Epidermal melanocyte (primary cell): Measurements from ENCODE around the gene SELENOO.

Experiments
- DNase-seq: peaks from one replicate; pipeline ENCODE4 v3.0.0; 2011; ENCODE audit warnings: low spot score; ENCODE audit not compliant: insufficient read length

SELENOO gene

GRCh38 chr22:50171965-50172421 is 28.8 kb upstream of the SELENOO start:
- no peak for DNase-seq

DNA sequence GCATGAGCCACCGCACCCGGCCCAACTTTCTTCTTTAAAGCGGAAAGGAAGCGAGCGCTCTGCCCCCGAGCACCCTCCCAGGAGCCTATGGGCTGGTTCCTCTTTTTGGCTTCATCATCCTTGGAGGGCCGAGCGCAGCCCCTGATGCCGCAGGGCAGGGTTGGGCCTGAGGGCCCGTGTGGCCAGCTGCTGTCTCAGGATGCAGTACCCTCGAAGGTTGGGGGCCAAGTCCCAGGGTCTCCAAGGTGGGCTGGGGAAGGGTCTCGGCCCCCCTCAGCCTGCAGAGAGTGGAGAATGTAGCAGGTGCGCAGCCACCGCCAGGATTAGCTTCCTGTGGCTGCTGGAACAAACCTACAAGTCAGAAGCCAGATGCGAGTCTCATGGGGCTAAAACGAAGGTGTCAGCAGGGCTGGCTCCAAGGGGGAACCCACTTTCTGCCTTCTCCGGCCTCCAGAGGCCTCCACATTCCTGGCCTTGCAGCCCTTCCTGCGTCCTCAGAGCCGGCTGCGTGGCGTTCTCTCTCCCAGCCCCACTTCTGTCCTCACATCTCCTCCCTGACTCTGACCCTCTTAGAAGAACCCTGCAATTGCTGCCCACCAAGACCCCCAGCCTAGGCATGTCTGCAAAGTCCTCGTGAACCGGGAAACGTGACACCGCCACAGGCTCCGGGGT is 27.4 kb upstream of the SELENOO start:
- DNase-seq, result no peak

- no peak for DNase-seq
These were observed 26.8 kb upstream of the SELENOO start for GRCh38 chr22:50173983-50174355.

DNA sequence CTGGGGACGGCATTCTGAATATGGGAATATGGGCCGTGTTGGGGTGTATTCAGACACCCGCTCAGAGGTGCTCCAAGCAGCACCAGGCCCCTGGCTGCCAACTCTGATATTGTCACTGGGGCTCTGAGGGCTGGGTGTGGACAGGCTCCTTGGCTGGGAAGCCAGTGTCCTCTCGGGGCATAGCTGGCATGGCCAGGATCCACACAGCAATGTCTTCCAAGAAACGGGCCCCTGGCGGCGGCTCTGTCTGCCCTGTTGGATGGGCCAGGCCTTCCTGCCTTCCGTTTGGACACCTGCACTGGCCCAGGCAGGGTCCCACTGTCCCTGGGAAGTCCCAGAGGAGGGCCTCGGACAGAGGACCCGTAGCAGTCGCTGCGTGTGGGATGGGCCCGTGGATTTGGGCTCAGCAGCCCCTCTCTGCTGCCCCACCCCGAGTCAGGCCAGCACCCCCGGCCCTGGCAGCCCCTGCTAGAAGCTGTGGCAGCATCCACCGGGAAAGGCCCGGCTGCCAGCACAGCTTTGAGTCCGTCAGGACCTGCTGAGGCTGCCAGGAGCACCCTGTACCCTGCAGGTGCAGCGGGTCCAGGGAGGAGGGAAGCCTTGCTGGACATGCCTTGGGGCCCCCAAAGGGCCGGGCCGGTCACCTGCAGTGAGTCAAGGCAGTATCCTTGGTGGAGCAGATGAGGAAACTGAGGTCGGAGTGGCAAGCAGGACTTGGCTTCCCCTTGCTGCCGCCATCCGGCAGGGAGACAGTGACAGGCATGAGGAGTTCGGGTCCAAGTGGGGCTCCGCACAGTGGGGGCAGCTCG is 26.2 kb upstream of the SELENOO start:
- DNase-seq, result no peak

DNA sequence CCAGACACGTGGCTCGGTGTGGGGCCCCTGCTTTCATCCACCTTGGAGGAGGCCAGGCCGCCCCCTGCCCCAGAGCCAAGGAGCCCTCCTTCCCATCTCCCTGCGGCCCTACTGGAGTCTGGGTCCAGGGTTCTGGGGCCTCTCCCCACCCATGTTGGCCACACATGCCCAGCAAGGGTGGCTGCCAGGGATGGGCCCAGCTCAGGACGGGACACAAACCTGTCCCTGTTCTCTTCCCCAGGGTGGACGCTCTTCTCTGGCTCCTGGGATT is 25.7 kb upstream of the SELENOO start:
- DNase-seq, result no peak

GRCh38 chr22:50175921-50176849 is 24.6 kb upstream of the SELENOO start:
- no peak for DNase-seq

- no peak for DNase-seq
These were observed 23.8 kb upstream of the SELENOO start for GRCh38 chr22:50176850-50177536.

- DNase-seq, result no peak
These were observed 23.0 kb upstream of the SELENOO start for GRCh38 chr22:50177537-50178470.

DNA sequence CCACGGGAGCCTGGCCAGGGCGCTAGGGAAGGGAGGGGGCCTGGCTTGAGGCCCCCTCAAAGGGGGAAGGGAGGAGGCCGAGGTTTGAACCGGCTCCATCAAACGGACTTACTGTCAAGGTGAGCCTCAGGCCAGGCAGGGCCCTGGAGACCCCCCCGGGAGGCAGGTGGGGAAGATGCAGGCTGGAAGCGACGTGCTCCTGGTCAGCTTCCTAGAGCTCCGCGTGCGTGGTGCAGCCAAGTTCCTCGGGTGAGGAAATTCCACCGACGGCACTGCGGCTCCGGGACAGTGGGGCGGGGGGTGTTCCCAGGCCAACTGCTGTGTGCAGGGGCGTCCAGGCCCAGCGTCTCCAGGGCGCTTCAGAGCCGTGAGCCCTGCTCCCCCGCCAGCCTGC is 22.3 kb upstream of the SELENOO start:
- no peak for DNase-seq

DNA sequence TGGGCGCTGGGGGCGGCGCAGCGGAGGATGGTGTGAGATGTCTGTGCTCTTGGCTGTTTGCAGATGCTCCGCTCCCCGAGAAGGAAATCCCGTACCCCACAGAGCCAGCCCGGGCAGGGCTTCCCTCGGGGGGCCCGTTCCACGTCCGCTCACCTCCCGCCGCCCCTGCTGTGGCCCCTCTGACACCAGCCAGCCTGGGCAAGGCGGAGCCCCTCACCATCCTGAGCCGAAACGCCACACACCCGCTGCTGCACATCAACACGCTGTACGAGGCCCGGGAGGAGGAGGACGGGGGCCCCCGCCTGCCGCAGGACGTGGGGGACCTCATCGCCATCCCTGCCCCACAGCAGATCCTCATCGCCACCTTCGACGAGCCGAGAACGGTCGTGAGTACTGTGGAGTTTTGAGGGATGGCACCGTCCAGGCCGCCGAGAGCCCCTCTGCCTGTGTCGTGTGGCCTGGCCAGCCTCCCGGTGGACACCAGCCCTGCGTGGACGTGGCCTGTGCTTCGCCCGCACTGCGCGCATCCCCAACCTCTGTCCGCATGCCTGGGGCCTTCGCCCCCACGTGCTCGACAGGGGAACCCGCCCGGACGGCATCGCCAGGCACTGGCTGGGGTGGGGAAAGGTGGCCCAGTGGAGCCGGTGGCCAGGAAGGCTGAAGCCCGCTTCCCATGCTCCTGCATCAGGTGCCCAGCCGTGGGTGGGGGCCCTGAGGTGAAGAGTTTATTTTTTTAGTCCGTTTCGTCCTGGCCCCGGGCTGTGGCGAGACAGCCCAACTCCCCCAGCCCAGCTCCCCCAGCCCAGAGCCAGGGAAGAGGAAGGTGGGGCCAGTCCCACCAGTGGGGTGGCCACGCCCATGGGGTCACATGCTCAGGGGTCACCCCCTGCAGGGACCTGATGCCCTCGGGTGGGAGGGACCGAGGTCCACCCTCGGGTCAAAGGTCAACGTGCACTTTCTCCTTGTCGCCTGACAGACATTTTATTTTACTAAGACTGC is 21.6 kb upstream of the SELENOO start:
- DNase-seq, result no peak

DNA sequence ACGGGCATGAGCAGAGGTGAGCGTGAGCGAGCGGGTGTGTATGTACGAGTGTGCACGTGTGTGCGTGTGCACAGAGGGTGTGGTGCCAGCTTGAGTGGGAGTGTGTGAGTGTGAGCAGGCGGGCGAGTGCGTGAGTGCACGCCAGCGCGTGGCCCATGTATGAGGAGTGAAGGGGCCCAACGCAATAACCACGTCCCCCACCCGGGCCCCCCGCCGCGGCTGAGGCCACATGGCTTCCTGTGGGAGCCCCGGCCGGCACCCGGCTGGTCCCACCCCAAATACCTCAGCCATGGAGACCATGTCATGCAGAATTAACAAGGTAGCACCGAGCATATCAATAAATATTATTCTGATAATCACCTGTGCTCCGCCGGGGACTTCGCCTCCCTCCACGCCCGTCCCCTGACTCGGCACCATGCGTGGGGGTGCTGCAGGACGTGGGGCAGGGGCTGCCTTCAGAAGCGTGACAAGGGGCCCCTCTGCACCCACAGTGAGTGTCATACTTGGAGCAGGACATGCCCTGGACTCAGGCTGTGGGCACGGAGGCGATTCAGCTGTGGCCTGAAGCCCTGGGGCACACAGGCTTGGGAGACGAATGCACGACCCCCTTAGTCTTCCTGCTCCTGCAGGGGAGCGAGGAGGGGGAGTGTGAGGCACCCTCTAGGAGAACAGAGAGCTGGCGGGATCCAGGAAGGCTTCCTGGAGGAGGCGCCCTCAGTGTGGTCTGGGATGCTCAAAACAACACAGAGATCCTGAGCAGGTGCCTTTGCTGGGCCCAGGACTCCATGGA is 20.7 kb upstream of the SELENOO start:
- DNase-seq, result no peak

GRCh38 chr22:50180727-50181521 is 19.9 kb upstream of the SELENOO start:
- DNase-seq, result no peak

DNA sequence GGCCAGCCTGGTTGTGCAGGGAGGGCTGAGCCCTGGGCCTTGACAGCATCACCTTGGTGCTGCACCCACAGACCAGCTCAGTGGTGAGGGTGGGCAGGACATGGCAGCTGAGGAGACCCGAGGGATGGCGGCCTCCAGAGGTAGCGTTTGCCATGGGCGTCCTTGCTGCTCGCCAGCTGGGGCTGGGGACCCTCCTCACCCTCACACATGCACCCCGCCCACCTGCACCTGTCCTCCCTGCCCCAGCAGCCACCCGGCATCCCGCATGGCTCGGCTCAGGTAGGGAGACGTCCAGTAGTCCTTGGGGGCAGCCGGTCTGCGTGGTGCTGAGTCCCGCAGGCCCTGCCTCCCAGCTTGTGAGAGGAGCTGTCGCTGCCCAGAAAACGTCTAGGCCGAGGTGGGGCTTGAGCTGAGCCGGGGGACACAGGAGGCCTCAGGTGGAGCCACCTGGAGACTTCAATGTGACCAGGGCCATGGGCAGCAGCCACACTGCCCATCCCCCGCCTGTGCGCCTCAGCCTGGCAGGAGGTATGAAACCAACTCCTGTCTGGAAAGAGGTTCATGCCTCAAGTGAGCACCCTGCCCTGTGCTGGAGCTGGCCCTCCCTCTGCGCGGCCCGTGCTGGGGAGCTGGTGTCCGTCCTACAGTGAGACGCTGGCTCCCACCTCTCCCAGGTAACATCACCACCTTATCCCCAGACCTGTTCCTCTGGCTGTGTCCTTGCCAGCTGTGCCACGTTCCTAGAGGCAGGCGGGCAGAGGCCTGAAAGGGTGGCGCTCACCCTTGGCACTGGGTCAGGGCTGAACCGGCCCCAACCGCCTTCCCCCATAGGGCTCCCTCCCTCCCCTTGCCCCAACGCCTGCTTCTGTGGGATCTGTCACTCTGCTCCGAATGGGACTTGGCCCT is 18.4 kb upstream of the SELENOO start:
- DNase-seq, result no peak

DNA sequence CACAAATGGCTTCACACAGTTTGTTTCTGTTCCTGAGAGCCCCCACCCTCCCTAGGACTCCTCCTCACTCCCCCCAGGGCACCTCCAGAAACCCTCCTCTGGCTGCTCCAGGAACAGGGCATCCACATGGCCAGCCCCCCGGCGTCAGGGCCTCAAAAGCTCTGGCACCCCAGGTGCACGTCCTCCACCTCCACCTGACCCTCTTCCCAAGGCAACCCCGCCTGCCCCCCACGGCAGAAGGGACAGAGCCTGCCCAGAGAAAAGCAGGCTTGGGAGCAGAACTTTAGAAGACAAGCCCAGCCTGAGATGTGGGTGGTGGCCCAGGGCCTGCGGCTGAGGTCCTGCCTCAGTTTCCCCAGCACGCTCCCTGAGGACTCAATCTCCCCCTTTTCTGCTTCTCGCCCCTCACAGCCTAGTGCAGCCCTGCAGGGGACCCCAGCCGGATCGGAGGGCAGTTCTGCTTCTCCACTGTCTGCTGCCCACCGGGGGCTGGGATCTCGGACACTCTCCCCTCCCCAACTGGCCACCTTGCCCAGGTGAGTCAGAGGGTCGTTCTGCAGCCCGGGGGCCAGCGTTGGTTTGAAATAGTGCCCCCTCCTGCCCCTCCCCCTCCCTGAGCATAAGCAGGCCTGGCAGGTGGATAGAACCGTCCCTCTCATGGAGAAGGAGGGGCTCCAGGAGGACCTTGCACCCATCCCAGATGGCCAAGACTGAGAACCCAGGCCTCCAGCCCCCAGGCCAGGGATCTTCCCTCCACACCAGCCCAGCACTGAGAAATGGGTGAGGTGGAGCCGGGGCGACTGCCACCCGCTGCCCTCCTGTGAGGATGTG is 17.5 kb upstream of the SELENOO start:
- no peak for DNase-seq

DNA sequence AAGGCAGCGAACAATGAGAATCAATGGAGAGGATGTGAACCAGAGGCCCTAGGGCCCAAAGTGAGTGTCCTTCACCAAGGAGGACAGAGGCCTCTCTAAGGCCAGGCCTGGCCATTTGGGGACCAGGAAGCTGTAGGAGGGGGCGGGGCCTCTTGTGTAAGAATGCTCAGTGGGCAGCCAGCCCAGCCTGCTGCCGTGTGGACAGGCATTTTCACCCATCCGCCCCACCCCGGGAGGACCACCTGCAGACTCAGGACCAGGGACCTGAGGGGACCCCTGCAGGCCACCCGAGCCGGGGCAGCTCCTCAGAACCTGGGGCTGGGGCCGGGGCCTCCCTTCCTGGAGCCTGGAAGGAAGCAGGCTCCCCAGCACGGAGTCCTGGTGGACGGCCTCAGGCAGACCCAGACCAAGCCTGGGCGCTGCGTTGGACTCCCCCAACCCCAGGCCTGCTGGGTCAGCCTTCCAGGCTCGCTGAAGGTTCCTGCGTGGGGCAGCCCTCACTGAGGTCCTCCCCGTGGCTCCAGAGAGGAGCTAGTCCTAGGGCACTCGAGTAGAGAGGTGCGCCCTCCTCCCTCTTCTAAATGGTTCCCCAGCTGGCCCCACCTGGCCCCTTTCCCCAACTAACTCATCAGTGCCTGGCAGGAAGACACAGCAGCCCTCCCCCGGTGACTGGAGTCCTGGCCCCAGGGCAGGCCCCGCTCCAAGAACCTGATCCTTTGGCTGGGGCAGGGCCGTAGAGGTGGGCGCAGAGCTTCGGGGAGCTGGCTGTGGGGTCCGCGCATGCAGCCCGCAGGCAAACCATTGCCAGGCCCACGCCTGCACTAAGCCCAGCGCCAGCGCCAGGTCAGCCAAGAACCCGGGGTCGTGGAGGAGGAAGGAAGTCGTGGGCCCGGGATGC is 16.6 kb upstream of the SELENOO start:
- DNase-seq, result no peak
